GM23248 (cell line): Measurements from ENCODE around the gene FBXO38. TPM values are rescaled to one million over a fixed set of nuclear protein-coding genes. Genes with fewer than 3 reads are reported as not detected.

ENCODE experiments used
- DNase-seq: peaks from one replicate; pipeline ENCODE4 v3.0.0-alpha.2; 2015
- H2AFZ ChIP-seq: fragments of 200-600 bp; sonication (generic); 2 replicates; pipeline ENCODE4 v1.6.1; 2016; ENCODE audit warnings: antibody characterized with exemption
- H3F3A ChIP-seq: fragments of 200-600 bp; sonication (generic); 2 replicates; pipeline ENCODE4 v1.6.1; 2016; ENCODE audit warnings: mild to moderate bottlenecking, antibody characterized with exemption, mixed run types; ENCODE audit not compliant: insufficient read depth
- H3K27ac ChIP-seq: fragments of 200-600 bp; sonication (generic); 2 replicates; pipeline ENCODE4 v1.5.1; 2016; ENCODE audit warnings: mild to moderate bottlenecking
- H3K27me3 ChIP-seq: fragments of 200-600 bp; sonication (generic); replicated peaks from 2 replicates; pipeline ENCODE4 v1.6.1; 2016; ENCODE audit warnings: mild to moderate bottlenecking; ENCODE audit not compliant: insufficient read depth
- H3K36me3 ChIP-seq: fragments of 200-600 bp; sonication (generic); 2 replicates; pipeline ENCODE4 v1.6.1; 2016; ENCODE audit warnings: low read depth, mild to moderate bottlenecking
- H3K4me1 ChIP-seq: fragments of 200-600 bp; sonication (generic); 2 replicates; pipeline ENCODE4 v1.6.1; 2016; ENCODE audit warnings: mild to moderate bottlenecking; ENCODE audit not compliant: insufficient read depth
- H3K4me2 ChIP-seq: fragments of 200-600 bp; sonication (generic); one replicate; pipeline ENCODE4 v1.6.1; 2016; ENCODE audit warnings: mild to moderate bottlenecking; ENCODE audit not compliant: unreplicated experiment
- H3K4me3 ChIP-seq: fragments of 200-600 bp; sonication (generic); 2 replicates; pipeline ENCODE4 v1.5.1; 2016; ENCODE audit warnings: mild to moderate bottlenecking
- H3K79me2 ChIP-seq: fragments of 200-600 bp; sonication (generic); 2 replicates; pipeline ENCODE4 v1.6.1; 2016; ENCODE audit warnings: mild to moderate bottlenecking; ENCODE audit not compliant: insufficient read depth
- H3K9ac ChIP-seq: fragments of 200-600 bp; sonication (generic); 2 replicates; pipeline ENCODE4 v1.6.1; 2016; ENCODE audit warnings: mild to moderate bottlenecking
- H3K9me2 ChIP-seq: fragments of 200-600 bp; sonication (generic); 2 replicates; pipeline ENCODE4 v1.6.1; 2016; ENCODE audit warnings: mixed run types, mild to moderate bottlenecking, moderate library complexity; ENCODE audit not compliant: insufficient read depth
- H3K9me3 ChIP-seq: fragments of 200-600 bp; sonication (generic); one replicate; pipeline ENCODE4 v1.6.1; 2017; ENCODE audit warnings: low read depth
- H4K20me1 ChIP-seq: fragments of 200-600 bp; sonication (generic); 2 replicates; pipeline ENCODE4 v1.6.0; 2016; ENCODE audit not compliant: insufficient read depth
- EZH2 ChIP-seq: fragments of 200-600 bp; sonication (generic); IDR thresholded peaks from 2 replicates; pipeline ENCODE4 v1.6.1; 2018; ENCODE audit warnings: antibody characterized with exemption, mild to moderate bottlenecking; ENCODE audit not compliant: insufficient read depth, poor library complexity, severe bottlenecking
- EZH2phosphoT487 ChIP-seq: fragments of 200-600 bp; sonication (generic); IDR thresholded peaks from 2 replicates; pipeline ENCODE4 v1.6.1; 2018; ENCODE audit warnings: antibody characterized with exemption, moderate library complexity, mild to moderate bottlenecking, low read depth; ENCODE audit not compliant: insufficient read depth
- WGBS, 2 experiments: methylation state at CpG; one replicate each; pipeline ENCODE4 v1.1.6; 2015 to 2017; ENCODE audit warnings: low lambda C conversion rate in 2 of 2, low coverage in 1 of 2; ENCODE audit errors: missing lambda C conversion rate in 2 of 2; 5-methylcytosine and 5-hydroxymethylcytosine counted together
- in situ Hi-C: fragments of 300-500 bp; cut with MboI; formaldehyde crosslinking; loops from 2 replicates; pipeline ENCODE4 v1.15.0; 2020
- polyA plus RNA-seq: library from polyadenylated mRNA; unstranded; fragments of >200 nt; fragmentation: Nextera tagmentation; extraction: Ambion mirVana; gene quantifications from 2 replicates; pipeline ENCODE4 v1.2.1, GENCODE V29; 2016
- total RNA-seq: library from RNA; depleted of rRNA; stranded (reverse); fragments of >200 nt; shearing (Covaris generic); gene quantifications from 2 replicates; pipeline ENCODE4 v1.2.3, GENCODE V29; 2014

Gene FBXO38
- total and polyA plus RNA-seq, 2 experiments from 2014 or later = 16.7 to 55.3 TPM

DNA sequence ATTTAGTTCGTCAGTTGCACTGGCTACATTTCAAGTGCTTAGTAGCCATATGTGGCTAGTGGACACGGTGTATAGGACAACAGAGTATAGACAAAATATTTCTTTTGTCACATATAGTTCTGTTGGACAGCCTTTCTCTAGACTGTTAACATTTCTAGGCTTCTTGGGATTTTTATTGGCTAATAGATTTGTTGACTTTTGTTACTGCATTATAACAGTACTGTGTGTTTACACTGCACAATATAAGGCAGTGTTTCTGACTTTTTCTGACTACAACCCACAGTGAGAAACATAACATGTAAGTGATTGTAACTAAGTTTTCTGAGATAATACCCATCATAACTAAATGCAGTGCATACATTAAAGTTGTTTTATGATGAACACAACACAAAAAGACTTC is 11.3 kb downstream of the FBXO38 start:
- no peak for DNase-seq
- peaks cover 29% of the 10 kb centered on the region for H3K36me3 ChIP-seq
- no peak overlapping the region for H3K27ac ChIP-seq
- no peak overlapping the region for H2AFZ ChIP-seq
- no peak overlapping the region for H3K9ac ChIP-seq
- peaks cover 5% of the 10 kb centered on the region; the same call in 1 of the 2 replicates for H3K4me1 ChIP-seq
- H3K79me2 ChIP-seq = peaks cover 84% of the 10 kb centered on the region
- no peaks in the 10 kb centered on the region; the same call in 1 of the 2 replicates for H3F3A ChIP-seq
- H3K9me3 ChIP-seq = no peaks in the 10 kb centered on the region
- H4K20me1 ChIP-seq = peaks cover 13% of the 10 kb centered on the region; the same call in 1 of the 2 replicates
- in situ Hi-C loops = no loop called here
- no peak for TF ChIP-seq EZH2
- TF ChIP-seq EZH2phosphoT487 = no peak
- 94 to 97% methylated on average over 2 of the region's 2 CpGs for WGBS, 2 experiments
- H3K4me2 ChIP-seq = no peak overlapping the region
- H3K27me3 ChIP-seq = no peaks in the 10 kb centered on the region
- no peaks in the 10 kb centered on the region for H3K9me2 ChIP-seq
- no peak overlapping the region for H3K4me3 ChIP-seq

DNA sequence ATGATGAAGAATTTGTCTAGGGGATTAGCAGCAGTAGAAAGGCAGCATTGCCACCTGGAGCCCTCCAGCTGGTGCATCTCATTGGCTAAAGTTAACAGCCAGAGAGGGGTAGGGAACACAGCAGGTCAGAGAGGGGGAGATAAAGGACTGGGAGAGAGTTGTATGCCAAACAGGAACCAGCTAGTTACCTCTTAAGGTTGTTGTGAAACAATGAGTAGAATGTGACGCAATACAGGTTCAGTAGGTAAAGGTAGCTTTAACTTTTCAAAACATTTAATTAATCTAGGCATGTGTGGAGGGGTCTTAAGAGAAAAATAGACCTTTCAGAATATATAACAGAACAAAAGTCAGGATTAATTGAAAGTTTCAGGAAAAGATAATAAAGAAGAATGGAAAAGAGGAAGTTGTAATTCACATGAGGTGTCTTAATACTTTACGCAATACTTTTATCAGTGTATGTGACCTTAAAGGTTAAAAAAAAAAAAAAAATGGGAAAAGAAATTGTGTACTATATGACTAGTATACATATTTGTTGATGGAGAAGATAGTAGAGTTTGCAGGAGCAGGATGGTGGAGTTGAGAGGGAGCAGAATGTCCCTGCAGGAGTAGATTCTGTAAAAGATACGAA is 14.3 kb downstream of the FBXO38 start:
- Histone ChIP-seq H3F3A (peaks cover 12% of the 10 kb centered on the region; the same call in 1 of the 2 replicates), H3K4me1 (peaks cover 15% of the 10 kb centered on the region), H3K27ac (no peak overlapping the region), H2AFZ (no peak overlapping the region), H3K27me3 (no peaks in the 10 kb centered on the region), H3K36me3 (peaks cover 43% of the 10 kb centered on the region), H4K20me1 (no peaks in the 10 kb centered on the region), H3K9me3 (no peaks in the 10 kb centered on the region), H3K9ac (no peak overlapping the region), H3K9me2 (no peaks in the 10 kb centered on the region), H3K79me2 (peaks cover 80% of the 10 kb centered on the region), H3K4me3 (no peak overlapping the region), H3K4me2 (no peak overlapping the region)
- in situ Hi-C loops = no loop called here
- WGBS, 2 experiments = 96 to 97% methylated on average over 3 of the region's 3 CpGs
- TF ChIP-seq EZH2 = no peak
- TF ChIP-seq EZH2phosphoT487 = no peak
- no peak for DNase-seq

DNA sequence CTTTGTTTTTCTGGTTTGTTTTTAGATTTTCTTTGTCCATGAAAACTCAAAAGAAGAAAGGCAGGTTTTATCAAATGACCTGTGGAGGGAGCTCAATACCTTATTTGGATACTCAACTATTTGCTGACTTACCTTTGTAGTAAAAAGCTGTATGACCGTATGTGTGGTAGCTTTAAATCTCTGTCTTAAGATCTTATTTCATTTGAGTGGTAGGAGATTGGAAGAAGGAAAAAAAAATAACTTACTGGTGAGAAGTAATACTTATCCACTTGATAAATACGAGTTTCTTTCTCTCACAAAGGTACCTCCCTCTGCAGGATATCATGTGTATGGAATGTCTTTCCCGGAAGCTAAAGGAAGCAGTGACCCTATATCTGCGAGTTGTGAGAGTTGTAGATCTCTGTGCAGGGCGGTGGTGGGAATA is 15.0 kb downstream of the FBXO38 start:
- no peak for DNase-seq
- Histone ChIP-seq H3K9me3 (no peaks in the 10 kb centered on the region), H3K27me3 (no peaks in the 10 kb centered on the region), H3K36me3 (peaks cover 49% of the 10 kb centered on the region), H3F3A (peaks cover 12% of the 10 kb centered on the region; the same call in 1 of the 2 replicates), H3K4me3 (no peak overlapping the region), H3K4me2 (no peak overlapping the region), H3K9me2 (no peaks in the 10 kb centered on the region), H3K27ac (no peak overlapping the region), H2AFZ (no peak overlapping the region), H3K4me1 (peaks cover 15% of the 10 kb centered on the region), H3K9ac (no peak overlapping the region), H3K79me2 (peaks cover 79% of the 10 kb centered on the region), H4K20me1 (0 out of 2 replicates have a peak, but pooled peaks cover 4% of the 10 kb centered on the region)
- no peak for TF ChIP-seq EZH2phosphoT487
- TF ChIP-seq EZH2 = no peak
- 88 to 93% methylated on average over 5 of the region's 5 CpGs for WGBS, 2 experiments
- in situ Hi-C loops = no loop called here

DNA sequence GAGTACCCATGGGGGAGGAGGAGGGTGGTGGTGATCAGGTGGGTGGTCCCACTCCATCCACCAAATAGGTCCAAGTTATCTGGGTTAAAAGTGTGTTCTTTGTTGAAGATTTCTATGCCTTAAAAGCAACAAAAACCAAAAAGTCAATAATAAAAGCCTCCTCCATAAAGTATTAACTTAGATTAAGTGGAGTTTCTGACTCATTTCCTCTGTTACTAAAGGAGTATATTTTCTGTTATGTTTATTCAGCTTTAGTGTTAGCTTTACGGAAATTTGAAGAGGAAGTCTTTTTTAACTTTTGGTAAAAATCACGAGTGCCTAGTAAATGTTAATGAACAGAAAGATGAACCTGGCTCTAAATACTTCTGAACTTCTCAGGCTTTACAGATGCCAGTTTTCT is 17.8 kb downstream of the FBXO38 start:
- WGBS, 2 experiments = 54% methylated on average over 2 of the region's 2 CpGs
- peaks cover 15% of the 10 kb centered on the region for H3K4me1 ChIP-seq
- DNase-seq = peak; percentile 60
- TF ChIP-seq EZH2phosphoT487 = no peak
- no peak for TF ChIP-seq EZH2
- no peak overlapping the region for H2AFZ ChIP-seq
- H3K4me3 ChIP-seq = 0 out of 2 replicates have a peak overlapping the region, but pooled peaks have one; percentile 11
- H3K4me2 ChIP-seq = peak overlapping the region; percentile 67
- H3K27ac ChIP-seq = peak overlapping the region; percentile 28; the same call in 1 of the 2 replicates
- in situ Hi-C loops = no loop called here
- no peaks in the 10 kb centered on the region for H3K9me2 ChIP-seq
- peaks cover 12% of the 10 kb centered on the region; the same call in 1 of the 2 replicates for H3F3A ChIP-seq
- no peaks in the 10 kb centered on the region for H3K27me3 ChIP-seq
- no peak overlapping the region for H3K9ac ChIP-seq
- H4K20me1 ChIP-seq = 0 out of 2 replicates have a peak, but pooled peaks cover 4% of the 10 kb centered on the region
- peaks cover 56% of the 10 kb centered on the region for H3K79me2 ChIP-seq
- peaks cover 54% of the 10 kb centered on the region for H3K36me3 ChIP-seq
- no peaks in the 10 kb centered on the region for H3K9me3 ChIP-seq
